K562 (cell line): ENCODE results near the gene C1orf167.

Experiments
- ATF6 ChIP-seq: sonication (generic); formaldehyde crosslinking; IDR thresholded peaks from 2 replicates; pipeline ENCODE4 v1.4.0; 2020; ENCODE audit warnings: mild to moderate bottlenecking, missing genetic modification reagents
- CTCF ChIP-seq, 3 experiments: IDR thresholded peaks in 2 of 3; conservative IDR thresholded peaks in 1 of 3; 2 replicates each; pipeline ENCODE4 v1.5.1; 2011 to 2012; ENCODE audit warnings: low read length in 3 of 3, mild to moderate bottlenecking in 3 of 3, control low read depth in 2 of 3, improper control_type of control experiment in 1 of 3, inconsistent platforms in 1 of 3, low read depth in 1 of 3, mixed read lengths in 1 of 3, moderate library complexity in 1 of 3; ENCODE audit not compliant: insufficient read depth in 2 of 3
- ERF ChIP-seq: fragments of 450-650 bp; formaldehyde crosslinking; IDR thresholded peaks from 2 replicates; pipeline ENCODE4 v1.4.0; 2020; ENCODE audit warnings: mild to moderate bottlenecking, mixed read lengths
- EZH2 ChIP-seq: IDR thresholded peaks from 2 replicates; pipeline ENCODE4 v1.6.1; 2012; ENCODE audit warnings: low read depth, mild to moderate bottlenecking, inconsistent platforms, low read length, borderline replicate concordance
- KDM1A ChIP-seq, 2 experiments: fragments of 450-650 bp; IDR thresholded peaks; 2 replicates each; pipeline ENCODE4 v1.6.1; 2016; ENCODE audit warnings: mild to moderate bottlenecking in 2 of 2
- KLF13 ChIP-seq: fragments of 450-650 bp; IDR thresholded peaks from 2 replicates; pipeline ENCODE4 v1.6.1; 2016; ENCODE audit warnings: missing genetic modification characterization, low read depth, mild to moderate bottlenecking, missing compliant biosample characterization, moderate library complexity, borderline replicate concordance
- REST ChIP-seq, 2 experiments: fragments of 450-650 bp; formaldehyde crosslinking in 1 of 2; IDR thresholded peaks; 2 replicates each; pipeline versions ENCODE4 v1.4.0 to v1.6.1; 2014 to 2020; ENCODE audit warnings: mild to moderate bottlenecking in 2 of 2, borderline replicate concordance in 1 of 2, low read depth in 1 of 2
- SMARCB1 ChIP-seq: IDR thresholded peaks from 2 replicates; pipeline ENCODE4 v1.6.1; 2011; ENCODE audit warnings: improper control_type of control experiment, low read depth; ENCODE audit not compliant: insufficient read length
- SMARCC2 ChIP-seq: fragments of 450-650 bp; IDR thresholded peaks from 2 replicates; pipeline ENCODE4 v1.6.1; 2017; ENCODE audit warnings: antibody characterized with exemption, moderate library complexity, mild to moderate bottlenecking, low read depth
- TEAD4 ChIP-seq, 2 experiments: sonication (generic) in 1 of 2; formaldehyde crosslinking in 1 of 2; IDR thresholded peaks; 2 replicates each; pipeline versions ENCODE4 v1.6.1 to v1.8.0; 2012 to 2022; ENCODE audit warnings: borderline replicate concordance in 1 of 2, inconsistent platforms in 1 of 2, low read length in 1 of 2, mild to moderate bottlenecking in 1 of 2, missing genetic modification reagents in 1 of 2
- THAP7 ChIP-seq: fragments of 250-450 bp; sonication (Bioruptor Pico); IDR thresholded peaks from 2 replicates; pipeline ENCODE4 v1.5.0; 2021
- ZNF124 ChIP-seq: sonication (generic); formaldehyde crosslinking; IDR thresholded peaks from 2 replicates; pipeline ENCODE4 v1.8.1; 2022; ENCODE audit warnings: missing genetic modification reagents
- ZNF780A ChIP-seq: fragments of 250-450 bp; sonication (Bioruptor Pico); IDR thresholded peaks from 2 replicates; pipeline ENCODE4 v1.5.0; 2021; ENCODE audit warnings: mild to moderate bottlenecking

- TF ChIP-seq EZH2 (no peak), KDM1A (IDR thresholded peaks at IDR 0.05) (no peak), ZNF124 (CRISPR knock-in tag) (no peak), ERF (CRISPR knock-in tag) (no peak), THAP7 (CRISPR knock-in tag) (no peak), SMARCC2 (no peak), CTCF (IDR thresholded peaks at IDR 0.05 in 2 of 3, conservative IDR thresholded peaks at IDR 0.05 in 1 of 3; ENCODE audit: insufficient read depth in 2 of 3, low read depth in 1 of 3, low read length in 3 of 3) (no peak), KLF13 (tag) (no peak), ATF6 (CRISPR knock-in tag) (no peak), SMARCB1 (no peak), ZNF780A (CRISPR knock-in tag) (no peak), TEAD4 (IDR thresholded peaks at IDR 0.05; ENCODE audit: low read length) (no peak), TEAD4 (CRISPR knock-in tag; IDR thresholded peaks at IDR 0.05; ENCODE audit: borderline replicate concordance) (no peak), REST (IDR thresholded peaks at IDR 0.05; ENCODE audit: borderline replicate concordance) (no peak), REST (CRISPR knock-in tag; IDR thresholded peaks at IDR 0.05; ENCODE audit: low read depth) (no peak)
These were observed 71.9 kb downstream of the C1orf167 start for GRCh38 chr1:11833900-11834299.
